Medulla oblongata (tissue), 1 donor: ENCODE data around the gene VEGFB.

ENCODE experiments used
- DNase-seq: peaks from one replicate; pipeline ENCODE4 v3.0.0-alpha.2; 2015; ENCODE audit errors: extremely low spot score

VEGFB gene

DNA sequence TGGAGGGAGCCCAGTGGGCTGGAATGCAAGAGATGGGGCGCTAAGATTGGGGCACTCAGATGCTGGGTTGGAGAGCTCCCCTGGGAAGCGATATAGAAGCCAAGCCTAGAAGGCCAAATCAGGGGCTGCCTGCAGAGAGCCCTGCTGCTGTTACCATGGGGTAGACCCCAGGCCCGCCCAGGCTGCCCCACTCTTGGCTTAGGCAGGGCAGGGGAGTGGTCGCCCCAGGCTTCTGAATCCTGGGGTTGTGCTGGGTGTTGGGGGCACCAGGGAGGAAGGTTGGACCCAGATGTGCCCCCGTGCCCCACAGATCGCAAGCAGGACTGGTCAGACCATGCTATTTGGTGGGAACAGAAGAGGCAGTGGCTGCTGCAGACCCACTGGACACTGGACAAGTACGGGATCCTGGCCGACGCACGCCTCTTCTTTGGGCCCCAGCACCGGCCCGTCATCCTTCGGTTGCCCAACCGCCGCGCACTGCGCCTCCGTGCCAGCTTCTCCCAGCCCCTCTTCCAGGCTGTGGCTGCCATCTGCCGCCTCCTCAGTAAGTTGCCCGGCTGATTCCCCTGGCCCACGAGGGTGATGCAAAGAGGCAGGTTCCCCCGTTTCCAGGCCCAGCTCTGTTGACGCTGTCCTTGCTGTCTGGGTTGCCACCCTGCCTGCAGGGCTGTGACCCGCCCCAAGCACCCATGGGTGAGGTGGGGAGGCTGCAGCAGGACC lies 23.9 kb upstream of the VEGFB start:
- no peak for DNase-seq

DNA sequence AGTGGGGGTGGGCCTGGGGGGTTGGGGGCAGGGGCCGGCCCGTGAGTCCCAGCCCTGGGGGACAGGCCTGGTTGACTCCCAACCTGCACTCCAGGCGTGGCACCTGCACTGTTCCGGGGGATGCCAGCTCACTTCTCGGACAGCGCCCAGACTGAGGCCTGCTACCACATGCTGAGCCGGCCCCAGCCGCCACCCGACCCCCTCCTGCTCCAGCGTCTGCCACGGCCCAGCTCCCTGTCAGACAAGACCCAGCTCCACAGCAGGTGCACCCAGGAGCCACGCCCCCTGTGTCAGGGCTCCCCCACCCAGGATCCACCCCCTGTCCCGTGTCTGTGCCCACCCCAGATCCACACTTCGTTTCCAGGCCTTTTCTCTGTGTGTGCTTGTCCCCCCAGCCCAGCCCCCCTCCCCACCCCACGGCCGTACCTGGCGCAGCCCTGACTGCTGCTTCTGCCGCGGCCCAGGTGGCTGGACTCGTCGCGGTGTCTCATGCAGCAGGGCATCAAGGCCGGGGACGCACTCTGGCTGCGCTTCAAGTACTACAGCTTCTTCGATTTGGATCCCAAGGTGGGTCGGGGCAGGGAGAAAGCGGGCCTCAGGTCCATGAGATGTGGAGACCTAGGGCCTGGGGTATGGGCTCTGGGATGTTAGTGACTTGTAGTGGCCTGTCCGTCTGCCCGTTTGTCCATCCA lies 23.1 kb upstream of the VEGFB start:
- no peak for DNase-seq

GRCh38 chr11:64216879-64217278 lies 17.5 kb upstream of the VEGFB start:
- no peak for DNase-seq

DNA sequence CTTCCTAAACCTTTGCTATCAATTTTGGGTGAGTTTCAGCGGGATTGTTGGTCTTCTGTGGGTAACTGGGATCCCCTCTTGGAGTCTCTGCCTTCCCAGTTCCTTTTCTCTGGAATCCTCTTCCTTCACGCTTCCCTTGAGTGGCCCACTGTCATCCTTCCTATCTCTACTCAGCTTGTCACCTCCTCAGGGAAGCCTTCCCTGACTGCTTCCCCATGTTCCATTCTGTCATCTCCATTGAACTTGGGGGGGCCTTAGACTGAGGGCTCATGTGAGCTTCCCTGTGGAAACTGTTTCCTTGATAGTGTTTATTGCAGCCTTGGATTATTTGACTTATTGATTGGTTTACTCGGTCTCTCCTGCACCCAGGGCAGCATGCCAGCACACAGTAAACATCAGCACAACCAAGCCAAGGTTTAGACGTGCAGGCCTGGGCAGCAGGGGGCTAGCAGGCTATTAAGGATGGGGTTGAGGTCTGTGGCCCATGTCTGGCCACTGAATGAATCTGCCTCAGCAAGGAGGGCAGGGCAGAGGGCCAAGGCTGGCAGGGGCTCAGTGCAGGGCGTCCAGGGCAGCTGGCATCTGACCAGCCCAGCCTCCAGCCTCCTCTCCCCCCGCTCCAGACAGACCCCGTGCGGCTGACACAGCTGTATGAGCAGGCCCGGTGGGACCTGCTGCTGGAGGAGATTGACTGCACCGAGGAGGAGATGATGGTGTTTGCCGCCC lies 15.6 kb upstream of the VEGFB start:
- no peak for DNase-seq

DNA sequence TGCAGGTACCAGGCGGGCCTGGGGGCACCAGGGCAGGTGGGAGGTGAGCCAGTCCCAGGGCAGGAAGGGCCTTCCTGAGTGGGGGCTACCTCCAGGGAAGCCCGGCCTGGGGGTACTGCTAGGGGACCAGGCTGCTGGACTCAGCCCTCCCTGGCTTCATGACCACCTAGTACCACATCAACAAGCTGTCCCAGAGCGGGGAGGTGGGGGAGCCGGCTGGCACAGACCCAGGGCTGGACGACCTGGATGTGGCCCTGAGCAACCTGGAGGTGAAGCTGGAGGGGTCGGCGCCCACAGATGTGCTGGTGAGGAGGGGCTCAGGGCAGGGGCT lies 15.1 kb upstream of the VEGFB start:
- DNase-seq = no peak

DNA sequence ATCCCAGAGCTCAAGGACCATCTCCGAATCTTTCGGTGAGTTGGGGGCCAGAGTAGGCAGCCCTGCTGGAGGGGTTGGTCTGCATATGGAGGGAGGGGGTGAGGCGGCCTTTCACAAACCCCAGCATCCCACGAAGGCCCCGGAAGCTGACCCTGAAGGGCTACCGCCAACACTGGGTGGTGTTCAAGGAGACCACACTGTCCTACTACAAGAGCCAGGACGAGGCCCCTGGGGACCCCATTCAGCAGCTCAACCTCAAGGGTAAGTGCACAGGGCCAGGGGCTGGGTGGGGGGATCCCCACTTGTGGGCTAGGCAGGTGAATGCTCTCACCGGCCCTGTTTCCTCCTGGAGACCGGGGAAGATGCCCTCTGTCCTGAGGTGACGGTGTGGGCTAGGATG lies 14.6 kb upstream of the VEGFB start:
- no peak for DNase-seq

- DNase-seq = no peak
These were observed 14.1 kb upstream of the VEGFB start for GRCh38 chr11:64220271-64220670.

GRCh38 chr11:64220798-64221197 lies 13.6 kb upstream of the VEGFB start:
- no peak for DNase-seq

GRCh38 chr11:64222651-64223000 lies 11.8 kb upstream of the VEGFB start:
- no peak for DNase-seq

- no peak for DNase-seq
These were observed 11.3 kb upstream of the VEGFB start for GRCh38 chr11:64223001-64223651.

DNA sequence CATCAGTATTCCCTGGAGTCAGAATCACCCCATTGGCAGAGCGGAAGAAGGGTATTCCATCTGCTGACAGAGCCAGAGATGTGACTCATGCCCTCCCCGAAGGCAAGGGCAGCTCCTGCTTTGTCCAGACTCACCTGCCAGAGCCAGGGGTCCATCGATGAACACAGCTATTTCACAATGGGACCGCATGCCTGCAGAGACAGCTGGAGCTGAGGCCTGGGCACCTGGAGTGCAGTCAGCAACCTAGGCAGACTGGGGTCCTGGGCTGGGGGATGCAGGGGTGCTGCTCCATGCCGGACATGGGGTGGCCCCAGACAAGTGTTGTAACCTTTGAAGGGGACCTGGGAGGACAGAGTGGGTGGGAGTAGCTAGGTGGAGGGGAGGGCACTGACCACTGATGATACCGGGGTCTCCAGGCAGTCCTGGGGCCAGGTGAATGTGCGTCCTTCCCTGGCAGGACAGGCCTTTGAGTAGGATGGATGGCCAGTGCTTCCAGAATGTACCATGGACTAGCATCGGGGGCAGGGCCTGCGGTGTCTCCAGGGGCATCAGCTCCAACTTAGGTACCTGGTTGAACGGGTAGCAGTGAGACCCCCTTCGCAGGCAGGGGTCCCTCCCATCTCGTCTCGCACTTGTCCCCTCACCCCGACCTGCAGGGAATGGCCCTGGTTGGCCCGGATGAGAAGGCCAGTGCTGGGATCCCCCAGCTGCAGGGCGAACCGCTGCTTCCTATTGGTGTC lies 10.1 kb upstream of the VEGFB start:
- DNase-seq = no peak

DNA sequence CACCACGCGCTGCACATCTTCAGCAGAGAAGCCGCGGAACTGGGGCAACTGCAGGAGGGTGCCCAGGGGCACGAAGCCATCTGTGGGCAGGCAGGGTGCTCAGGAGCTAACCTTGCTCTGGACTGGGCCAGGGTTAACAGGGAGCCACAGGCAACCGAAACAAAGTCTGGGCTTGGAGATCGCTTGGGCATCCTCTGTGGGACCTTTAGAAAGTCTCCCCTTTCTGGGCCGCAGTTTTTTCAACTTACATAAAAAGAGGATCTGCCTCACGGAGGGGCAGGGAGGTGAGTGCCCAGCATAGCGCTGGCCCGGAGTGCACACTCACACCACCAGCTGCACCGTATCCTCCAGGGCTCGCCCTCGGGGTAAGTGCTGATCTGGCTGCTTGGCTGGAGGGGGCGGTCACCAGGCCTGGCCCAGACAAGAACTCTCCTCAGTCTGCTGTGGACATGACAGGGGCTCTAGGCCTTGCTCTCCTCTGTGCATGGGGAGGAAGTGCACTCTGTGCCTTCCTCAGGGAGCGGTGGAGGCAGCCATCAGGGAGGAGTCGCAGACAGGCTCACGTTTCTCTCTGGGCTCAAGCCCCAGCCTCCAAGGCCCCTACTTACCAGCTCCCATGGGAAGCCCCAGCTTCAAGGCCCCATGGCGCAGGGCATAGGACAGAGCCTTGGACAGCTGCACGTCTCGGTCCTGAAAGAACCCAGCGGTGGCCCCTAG lies 9.3 kb upstream of the VEGFB start:
- no peak for DNase-seq

DNA sequence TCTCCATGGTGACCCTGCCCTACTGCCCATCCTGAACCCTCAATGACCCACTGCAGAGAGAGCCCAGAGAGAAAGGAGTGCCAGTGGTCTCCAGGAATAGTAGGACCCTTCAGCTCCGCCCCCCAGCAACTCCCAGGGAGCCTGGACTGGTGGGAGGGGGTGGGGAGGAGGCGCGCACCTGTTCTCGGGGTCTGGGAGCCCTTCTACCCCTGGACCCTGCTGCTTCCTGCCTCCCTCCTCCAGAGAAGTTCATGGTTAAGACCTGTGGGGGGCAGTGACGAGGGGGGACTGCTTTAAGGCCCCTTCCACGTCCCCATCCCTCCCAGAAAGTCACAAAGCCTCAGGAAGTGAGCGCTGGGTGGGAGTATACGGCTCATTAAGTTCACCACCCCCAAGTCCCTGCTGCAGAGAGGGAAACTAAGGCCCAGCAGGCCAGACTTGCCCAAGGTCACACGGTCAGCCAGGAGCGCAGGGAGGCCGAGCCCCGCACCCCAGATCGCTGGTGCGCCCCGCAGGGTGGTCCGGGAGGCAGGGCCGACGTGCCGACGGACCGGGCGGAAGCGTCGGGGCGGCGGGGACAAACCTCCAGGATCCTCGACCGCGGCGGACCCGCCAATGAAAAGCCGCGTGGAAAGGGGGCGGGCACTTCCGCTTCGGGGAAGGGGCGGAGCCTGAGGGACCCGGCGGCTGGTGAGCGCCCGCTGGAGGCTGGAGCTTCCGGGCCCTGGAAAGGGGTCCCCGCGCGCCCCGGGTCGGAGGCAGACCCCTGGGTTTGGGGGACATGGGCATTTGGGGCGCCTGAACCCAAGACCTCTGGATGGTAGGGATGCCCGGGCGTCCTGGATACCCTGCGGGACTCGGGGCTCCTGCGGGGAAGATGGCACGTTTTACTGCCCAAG lies 8.5 kb upstream of the VEGFB start, which contains the start of the genes NUDT22 and TRPT1:
Gene NUDT22, plus strand, starts transcription at position 667 of the 899 bp plus-strand sequence. CDS start 379 bp downstream, outside the sequence.
Gene TRPT1, minus strand, starts transcription at position 579 of the 899 bp plus-strand sequence. Its CDS starts 326 bp downstream, at position 253.
- DNase-seq = peak; percentile 91

DNA sequence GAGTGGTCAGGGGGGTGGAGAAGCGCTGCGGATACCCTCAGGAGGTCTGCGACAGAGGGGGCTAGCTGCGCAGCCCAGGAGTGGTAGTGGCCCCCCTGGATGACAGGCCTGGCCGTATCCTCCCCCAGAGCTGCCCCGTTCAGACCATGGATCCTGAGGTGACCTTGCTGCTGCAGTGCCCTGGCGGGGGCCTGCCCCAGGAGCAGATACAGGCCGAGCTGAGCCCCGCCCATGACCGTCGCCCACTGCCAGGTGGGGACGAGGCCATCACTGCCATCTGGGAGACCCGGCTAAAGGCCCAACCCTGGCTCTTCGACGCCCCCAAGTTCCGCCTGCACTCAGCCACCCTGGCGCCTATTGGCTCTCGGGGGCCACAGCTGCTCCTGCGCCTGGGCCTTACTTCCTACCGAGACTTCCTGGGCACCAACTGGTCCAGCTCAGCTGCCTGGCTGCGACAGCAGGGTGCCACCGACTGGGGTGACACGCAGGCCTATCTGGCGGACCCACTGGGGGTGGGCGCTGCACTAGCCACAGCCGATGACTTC lies 7.8 kb upstream of the VEGFB start:
- DNase-seq = peak; percentile 57

DNA sequence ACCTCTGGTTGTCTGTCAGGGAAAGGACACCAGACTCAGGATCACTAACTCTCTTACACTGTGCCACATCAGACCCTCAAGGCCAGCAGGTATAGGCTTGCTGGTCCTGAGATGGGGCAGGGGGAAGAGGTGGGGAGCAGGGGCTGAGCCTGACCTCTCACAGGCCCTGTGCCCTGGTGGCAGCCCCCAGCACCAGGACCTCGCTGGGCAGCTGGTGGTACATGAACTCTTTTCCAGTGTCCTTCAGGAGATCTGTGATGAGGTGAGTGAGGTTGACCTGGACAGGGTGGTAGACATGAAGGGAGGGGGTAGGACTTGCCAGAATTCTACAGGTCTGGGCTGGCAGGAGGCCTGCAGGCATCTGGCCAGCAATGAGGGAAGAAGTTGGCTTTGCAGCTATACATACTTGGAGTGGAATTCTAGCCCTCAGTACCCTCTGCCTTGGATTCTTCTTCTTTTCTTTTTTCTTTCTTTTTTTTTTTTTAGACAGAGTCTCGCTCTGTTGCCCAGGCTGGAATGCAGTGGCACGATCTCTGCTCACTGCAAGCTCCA lies 6.9 kb upstream of the VEGFB start:
- no peak for DNase-seq

- DNase-seq = no peak
These were observed 5.2 kb upstream of the VEGFB start for GRCh38 chr11:64229090-64229743.

GRCh38 chr11:64229744-64230170 lies 4.6 kb upstream of the VEGFB start:
- DNase-seq = no peak

- peak; percentile 95 for DNase-seq
These were observed 4.0 kb upstream of the VEGFB start, which contains the start of gene DNAJC4 for GRCh38 chr11:64230171-64230984. Gene DNAJC4, plus strand, starts transcription at chr11:64230548. Its CDS starts 307 bp downstream, at chr11:64230855.
